Panc1 (cell line): ENCODE results near the gene CNTNAP1. TPM values are rescaled to one million over a fixed set of nuclear protein-coding genes. Genes with fewer than 3 reads are reported as not detected.

ENCODE experiments used
- ATAC-seq: fragments of 200-7000 bp; cut with Tn5 transposase; 2 replicates; pipeline ENCODE4 v1.9.1; 2020; ENCODE audit warnings: mild to moderate bottlenecking, moderate library complexity
- BruUV-seq: library from RNA; stranded (reverse); fragments of 400-500 nt; replicated peaks from 2 replicates; lab custom pipeline; 2021; lab: Mats Ljungman, UMichigan
- CTCF ChIA-PET: fragments of 300-600 bp; sonication (Branson Sonifier 250); formaldehyde crosslinking; loops from one replicate; lab custom pipeline; 2022; ENCODE audit warnings: antibody characterized with exemption; lab: Charles Lee
- POLR2A ChIA-PET: fragments of 300-600 bp; sonication (Branson Sonifier 250); formaldehyde crosslinking; loops from one replicate; lab custom pipeline; 2022; ENCODE audit warnings: antibody characterized with exemption; lab: Charles Lee
- DNase-seq: peaks from one replicate; pipeline ENCODE4 v3.0.0-alpha.2; 2010; ENCODE audit warnings: low read depth, low spot score
- H3K27ac ChIP-seq: 2 replicates; pipeline ENCODE4 v1.5.1; 2011; ENCODE audit warnings: mild to moderate bottlenecking, low read length, inconsistent platforms
- H3K27me3 ChIP-seq: fragments of 200-500 bp; sonication (Bioruptor generic); 2 replicates; pipeline ENCODE4 v1.6.0; 2014; ENCODE audit warnings: low read length, inconsistent platforms; ENCODE audit not compliant: control insufficient read depth, insufficient read depth
- H3K36me3 ChIP-seq: fragments of 200-500 bp; sonication (Bioruptor generic); 2 replicates; pipeline ENCODE4 v1.5.1; 2014; ENCODE audit warnings: inconsistent platforms, mild to moderate bottlenecking, low read length, moderate library complexity; ENCODE audit not compliant: control insufficient read depth, insufficient read depth
- H3K4me1 ChIP-seq: 2 replicates; pipeline ENCODE4 v1.5.1; 2011; ENCODE audit warnings: inconsistent platforms, mild to moderate bottlenecking, low read length, moderate library complexity; ENCODE audit not compliant: control insufficient read depth, insufficient read depth
- H3K4me3 ChIP-seq, 2 experiments: 2 replicates each; pipeline ENCODE4 v1.5.1; 2011 to 2012; ENCODE audit warnings: low read depth in 2 of 2, low read length in 2 of 2, mild to moderate bottlenecking in 2 of 2, inconsistent platforms in 1 of 2, moderate library complexity in 1 of 2
- H3K9me3 ChIP-seq: fragments of 200-500 bp; sonication (Bioruptor generic); 2 replicates; pipeline ENCODE4 v1.5.1; 2014; ENCODE audit warnings: low read depth, mild to moderate bottlenecking, inconsistent platforms, low read length, moderate library complexity; ENCODE audit not compliant: control insufficient read depth, insufficient read depth
- CTCF ChIP-seq: fragments of 450-650 bp; IDR thresholded peaks from 2 replicates; pipeline ENCODE4 v1.5.1; 2017; ENCODE audit warnings: mild to moderate bottlenecking
- POLR2AphosphoS5 ChIP-seq: IDR thresholded peaks from 2 replicates; pipeline ENCODE4 v1.6.1; 2012; ENCODE audit warnings: mild to moderate bottlenecking, low read depth, low read length, moderate library complexity
- REST ChIP-seq, 2 experiments: IDR thresholded peaks; 2 replicates each; pipeline ENCODE4 v1.6.1; 2011 to 2012; ENCODE audit warnings: low read depth in 2 of 2, control low read depth in 1 of 2, low read length in 1 of 2, mild to moderate bottlenecking in 1 of 2, moderate library complexity in 1 of 2; ENCODE audit not compliant: insufficient read depth in 1 of 2
- SIN3A ChIP-seq: IDR thresholded peaks from 2 replicates; pipeline ENCODE4 v1.6.1; 2012; ENCODE audit warnings: low read depth, mild to moderate bottlenecking, low read length, moderate library complexity, borderline replicate concordance; ENCODE audit not compliant: insufficient read depth
- TCF7L2 ChIP-seq: IDR thresholded peaks from 2 replicates; pipeline ENCODE4 v1.6.1; 2011; ENCODE audit warnings: mild to moderate bottlenecking, low read depth, low read length, inconsistent platforms
- in situ Hi-C: cut with HindIII; loops from 2 replicates; pipeline ENCODE4 v1.10.0; 2016; ENCODE audit warnings: low sequenced_read_pairs, low pct_unique_long_range_greater_than_20kb
- intact Hi-C: fragments of 100-400 bp; cut with micrococcal nuclease; formaldehyde crosslinking; loops from one replicate; pipeline ENCODE4 v1.10.0; 2022; ENCODE audit not compliant: unreplicated experiment
- total RNA-seq: library from RNA; stranded (reverse); gene quantifications from one replicate; pipeline ENCODE4 v1.2.1, GENCODE V29; 2021; ENCODE audit not compliant: unreplicated experiment

CNTNAP1 gene
- total RNA-seq, 1 experiment from 2014 or later: 20.4 TPM

GRCh38 chr17:42670789-42671657, 11.3 kb upstream of the CNTNAP1 start:
- ChIA-PET CTCF (no interaction called here), POLR2A (interaction anchor here (0.5 to 0.9 kb wide), 3 partner anchors 9 to 738 kb away, joined by 3 to 8 read pairs (median 6); no protein-coding TSS in a partner anchor)
- ATAC-seq (no peak), DNase-seq (no peak)
- H3K36me3 ChIP-seq: no peaks in the 10 kb centered on the region; the same call in 1 of the 2 replicates
- in situ Hi-C loops: no loop called here
- no peaks in the 10 kb centered on the region for H3K27me3 ChIP-seq
- TSS peak; percentile 42 for BruUV-seq
- intact Hi-C loops: no loop called here
- H3K4me3 ChIP-seq: no peak overlapping the region
- H3K4me1 ChIP-seq: peaks cover 23% of the 10 kb centered on the region
- H3K27ac ChIP-seq: no peak overlapping the region
- H3K9me3 ChIP-seq: no peaks in the 10 kb centered on the region
- TF ChIP-seq SIN3A (no peak), CTCF (no peak), POLR2AphosphoS5 (no peak), TCF7L2 (no peak)

- H3K4me1 ChIP-seq: peaks cover 18% of the 10 kb centered on the region
- ChIA-PET POLR2A (interaction anchor here (0.6 to 0.9 kb wide), 2 partner anchors 81 to 739 kb away, joined by 3 to 4 read pairs; no protein-coding TSS in a partner anchor), CTCF (interaction anchor here (0.5 kb wide), 1 partner anchor 21 kb away, joined by 6 read pairs; no protein-coding TSS in a partner anchor)
- no peak for ATAC-seq
- intact Hi-C loops: no loop called here
- no peak overlapping the region for H3K27ac ChIP-seq
- no peak overlapping the region for H3K4me3 ChIP-seq
- no peak for DNase-seq
- no peaks in the 10 kb centered on the region for H3K9me3 ChIP-seq
- no peaks in the 10 kb centered on the region for H3K27me3 ChIP-seq
- BruUV-seq: no TSS peak
- no peaks in the 10 kb centered on the region; the same call in 1 of the 2 replicates for H3K36me3 ChIP-seq
- TF ChIP-seq POLR2AphosphoS5 (no peak), CTCF (no peak), TCF7L2 (no peak), SIN3A (no peak), REST (IDR thresholded peaks at IDR 0.05; ENCODE audit: insufficient read depth in 1 of 2, low read depth in 2 of 2, low read length in 1 of 2) (no peak)
- in situ Hi-C loops: no loop called here
Measured at GRCh38 chr17:42672038-42672437, 10.3 kb upstream of the CNTNAP1 start.
